ENCODE results near the gene NFIL3.

The NFIL3 gene

GRCh38 chr9:91427873-91428272, 4.2 kb upstream of the NFIL3 start:
- no peak for TF ChIP-seq ZNF274 (IDR thresholded peaks at IDR 0.05; ENCODE audit: low read depth, low read length)
- no peak overlapping the region for H3K4me3 ChIP-seq (ENCODE audit: low read length)

- no peak for TF ChIP-seq ZNF274 (IDR thresholded peaks at IDR 0.05; ENCODE audit: low read depth, low read length)
- H3K4me3 ChIP-seq (ENCODE audit: low read length), result no peak overlapping the region
Measured at GRCh38 chr9:91426123-91426745, 2.6 kb upstream of the NFIL3 start.

- H3K4me3 ChIP-seq (ENCODE audit: low read length), result no peak overlapping the region
- TF ChIP-seq ZNF274 (IDR thresholded peaks at IDR 0.05; ENCODE audit: low read depth, low read length), result no peak
Measured at GRCh38 chr9:91425271-91425670, 1.6 kb upstream of the NFIL3 start.

GRCh38 chr9:91424403-91425176, 958 bp upstream of the NFIL3 start:
- H3K4me3 ChIP-seq (ENCODE audit: low read length), result peak overlapping the region; percentile 83; the same call in 1 of the 2 replicates
- TF ChIP-seq ZNF274 (IDR thresholded peaks at IDR 0.05; ENCODE audit: low read depth, low read length), result no peak

GRCh38 chr9:91422758-91423711, 597 bp downstream of the NFIL3 start:
- H3K4me3 ChIP-seq (ENCODE audit: low read length), result peak overlapping the region; percentile 74
- no peak for TF ChIP-seq ZNF274 (IDR thresholded peaks at IDR 0.05; ENCODE audit: low read depth, low read length)

GRCh38 chr9:91421971-91422757, 1.5 kb downstream of the NFIL3 start:
- peak overlapping the region; percentile 74 for H3K4me3 ChIP-seq (ENCODE audit: low read length)
- no peak for TF ChIP-seq ZNF274 (IDR thresholded peaks at IDR 0.05; ENCODE audit: low read depth, low read length)

- peak overlapping the region; percentile 52 for H3K4me3 ChIP-seq (ENCODE audit: low read length)
- no peak for TF ChIP-seq ZNF274 (IDR thresholded peaks at IDR 0.05; ENCODE audit: low read depth, low read length)
Measured at GRCh38 chr9:91421128-91421765, 2.4 kb downstream of the NFIL3 start.

- H3K4me3 ChIP-seq (ENCODE audit: low read length), result peak overlapping the region; percentile 52; the same call in 1 of the 2 replicates
- no peak for TF ChIP-seq ZNF274 (IDR thresholded peaks at IDR 0.05; ENCODE audit: low read depth, low read length)
Measured at GRCh38 chr9:91420501-91421127, 3.0 kb downstream of the NFIL3 start.

- no peak for TF ChIP-seq ZNF274 (IDR thresholded peaks at IDR 0.05; ENCODE audit: low read depth, low read length)
- H3K4me3 ChIP-seq (ENCODE audit: low read length), result no peak overlapping the region; the same call in 1 of the 2 replicates
Measured at GRCh38 chr9:91419222-91420191, 4.1 kb downstream of the NFIL3 start.

GRCh38 chr9:91418215-91418610, 5.4 kb downstream of the NFIL3 start:
- H3K4me3 ChIP-seq (ENCODE audit: low read length), result no peak overlapping the region
- TF ChIP-seq ZNF274 (IDR thresholded peaks at IDR 0.05; ENCODE audit: low read depth, low read length), result no peak

GRCh38 chr9:91417602-91418214, 5.9 kb downstream of the NFIL3 start:
- no peak for TF ChIP-seq ZNF274 (IDR thresholded peaks at IDR 0.05; ENCODE audit: low read depth, low read length)
- no peak overlapping the region for H3K4me3 ChIP-seq (ENCODE audit: low read length)

All from GM08714 (cell line).